Measurements from ENCODE around the gene PARD3.
A peak's percentile ranks its signal among the peaks of the same experiment; 100 is the strongest.
"Not testable (repeated sequence)": the region's sequence is repeated elsewhere in the genome, so short reads cannot be mapped to it uniquely, and the experiment has no call there.

Gene PARD3

GRCh38 chr10:34648919-34649318 lies 166.2 kb downstream of the PARD3 start:
- no peak for DNase-seq (ENCODE audit: low spot score)

GRCh38 chr10:34647875-34648865 lies 166.9 kb downstream of the PARD3 start:
- no peak for DNase-seq (ENCODE audit: low spot score)

GRCh38 chr10:34647160-34647559 lies 167.9 kb downstream of the PARD3 start:
- no peak for DNase-seq (ENCODE audit: low spot score)

- no peak for DNase-seq (ENCODE audit: low spot score)
Measured at GRCh38 chr10:34646331-34646730, 168.8 kb downstream of the PARD3 start.

- DNase-seq (ENCODE audit: low spot score): not testable (repeated sequence)
Measured at GRCh38 chr10:34644815-34645214, 170.3 kb downstream of the PARD3 start.

- DNase-seq (ENCODE audit: low spot score): no peak
Measured at GRCh38 chr10:34644224-34644623, 170.9 kb downstream of the PARD3 start.

GRCh38 chr10:34643620-34644019 lies 171.5 kb downstream of the PARD3 start:
- no peak for DNase-seq (ENCODE audit: low spot score)

GRCh38 chr10:34641913-34642558 lies 173.1 kb downstream of the PARD3 start:
- DNase-seq (ENCODE audit: low spot score): no peak

GRCh38 chr10:34641147-34641912 lies 173.8 kb downstream of the PARD3 start:
- no peak for DNase-seq (ENCODE audit: low spot score)

GRCh38 chr10:34638406-34639054 lies 176.6 kb downstream of the PARD3 start:
- DNase-seq (ENCODE audit: low spot score): peak; percentile 74

GRCh38 chr10:34637418-34637911 lies 177.6 kb downstream of the PARD3 start:
- DNase-seq (ENCODE audit: low spot score): peak; percentile 50

- no peak for DNase-seq (ENCODE audit: low spot score)
Measured at GRCh38 chr10:34635111-34635510, 180.0 kb downstream of the PARD3 start.

GRCh38 chr10:34633374-34633773 lies 181.7 kb downstream of the PARD3 start:
- DNase-seq (ENCODE audit: low spot score): no peak

- no peak for DNase-seq (ENCODE audit: low spot score)
Measured at GRCh38 chr10:34629084-34629483, 186.0 kb downstream of the PARD3 start.

GRCh38 chr10:34628174-34628796 lies 186.8 kb downstream of the PARD3 start:
- no peak for DNase-seq (ENCODE audit: low spot score)

GRCh38 chr10:34627741-34628140 lies 187.4 kb downstream of the PARD3 start:
- no peak for DNase-seq (ENCODE audit: low spot score)

- DNase-seq (ENCODE audit: low spot score): no peak
Measured at GRCh38 chr10:34627331-34627730, 187.8 kb downstream of the PARD3 start.

GRCh38 chr10:34626158-34626880 lies 188.8 kb downstream of the PARD3 start:
- no peak for DNase-seq (ENCODE audit: low spot score)

GRCh38 chr10:34624323-34625153 lies 190.6 kb downstream of the PARD3 start:
- DNase-seq (ENCODE audit: low spot score): no peak

- DNase-seq (ENCODE audit: low spot score): no peak
Measured at GRCh38 chr10:34622945-34623344, 192.2 kb downstream of the PARD3 start.

Measured in globus pallidus (tissue), 1 donor.